H7 (cell line): ENCODE results near the gene ZCWPW1. TPM values are rescaled to one million over a fixed set of nuclear protein-coding genes. Genes with fewer than 3 reads are reported as not detected.
A peak's percentile ranks its signal among the peaks of the same experiment; 100 is the strongest.

Experiments
- DNase-seq: peaks from one replicate; pipeline ENCODE4 v3.0.0; 2012
- H3K27me3 ChIP-seq: 2 replicates; pipeline ENCODE4 v1.6.0; 2011; ENCODE audit warnings: mild to moderate bottlenecking, low read length; ENCODE audit not compliant: control insufficient read depth, insufficient read depth
- H3K36me3 ChIP-seq: replicated peaks from 2 replicates; pipeline ENCODE4 v1.5.1; 2011; ENCODE audit warnings: low read length; ENCODE audit not compliant: control insufficient read depth, insufficient read depth
- H3K4me3 ChIP-seq: 2 replicates; pipeline ENCODE4 v1.5.1; 2011; ENCODE audit warnings: low read depth, mild to moderate bottlenecking, control low read depth, low read length, moderate library complexity; ENCODE audit not compliant: insufficient read depth
- total RNA-seq: library from RNA; depleted of rRNA; stranded (reverse); fragments of >200 nt; shearing (Covaris generic); gene quantifications from 2 replicates; pipeline ENCODE4 v1.2.3, GENCODE V29; 2014

The ZCWPW1 gene
- total RNA-seq, 1 experiment from 2014 or later = 0.87 TPM

GRCh38 chr7:100411101-100411500 is 17.4 kb downstream of the ZCWPW1 start:
- H3K4me3 ChIP-seq = no peak overlapping the region
- DNase-seq = no peak
- peaks cover 2% of the 10 kb centered on the region; the same call in 1 of the 2 replicates for H3K27me3 ChIP-seq
- H3K36me3 ChIP-seq = no peaks in the 10 kb centered on the region

GRCh38 chr7:100407285-100408180 is 21.0 kb downstream of the ZCWPW1 start:
- peaks cover 2% of the 10 kb centered on the region; the same call in 1 of the 2 replicates for H3K27me3 ChIP-seq
- DNase-seq = peak; percentile 64
- H3K36me3 ChIP-seq = no peaks in the 10 kb centered on the region

GRCh38 chr7:100406767-100407166 is 21.7 kb downstream of the ZCWPW1 start:
- DNase-seq = no peak
- no peak overlapping the region for H3K4me3 ChIP-seq
- peaks cover 2% of the 10 kb centered on the region; the same call in 1 of the 2 replicates for H3K27me3 ChIP-seq
- no peaks in the 10 kb centered on the region for H3K36me3 ChIP-seq

More at GRCh38 chr7:100407285-100408180, 21.0 kb downstream of the ZCWPW1 start:
- no peak overlapping the region for H3K4me3 ChIP-seq

GRCh38 chr7:100402241-100402640 is 26.3 kb downstream of the ZCWPW1 start:
- no peak overlapping the region for H3K4me3 ChIP-seq
- no peaks in the 10 kb centered on the region; the same call in 1 of the 2 replicates for H3K27me3 ChIP-seq
- no peak for DNase-seq
- no peaks in the 10 kb centered on the region for H3K36me3 ChIP-seq

- no peaks in the 10 kb centered on the region; the same call in 1 of the 2 replicates for H3K27me3 ChIP-seq
- H3K4me3 ChIP-seq = no peak overlapping the region
- DNase-seq = no peak
- no peaks in the 10 kb centered on the region for H3K36me3 ChIP-seq
Measured at GRCh38 chr7:100401811-100402210, 26.7 kb downstream of the ZCWPW1 start.

- Histone ChIP-seq H3K36me3 (no peaks in the 10 kb centered on the region), H3K27me3 (no peaks in the 10 kb centered on the region; the same call in 1 of the 2 replicates), H3K4me3 (no peak overlapping the region)
- DNase-seq = peak; percentile 66
Measured at GRCh38 chr7:100400656-100401055, 27.8 kb downstream of the ZCWPW1 start.

GRCh38 chr7:100400041-100400440 is 28.5 kb downstream of the ZCWPW1 start:
- Histone ChIP-seq H3K27me3 (no peaks in the 10 kb centered on the region; the same call in 1 of the 2 replicates), H3K4me3 (no peak overlapping the region), H3K36me3 (no peaks in the 10 kb centered on the region)
- DNase-seq = no peak

- no peaks in the 10 kb centered on the region; the same call in 1 of the 2 replicates for H3K27me3 ChIP-seq
- no peak for DNase-seq
- no peak overlapping the region for H3K4me3 ChIP-seq
- H3K36me3 ChIP-seq = no peaks in the 10 kb centered on the region
Measured at GRCh38 chr7:100398239-100398638, 30.3 kb downstream of the ZCWPW1 start.

- Histone ChIP-seq H3K27me3 (no peaks in the 10 kb centered on the region; the same call in 1 of the 2 replicates), H3K36me3 (no peaks in the 10 kb centered on the region), H3K4me3 (no peak overlapping the region)
- peak; percentile 54 for DNase-seq
Measured at GRCh38 chr7:100397315-100398081, 31.0 kb downstream of the ZCWPW1 start.

- Histone ChIP-seq H3K36me3 (no peaks in the 10 kb centered on the region), H3K4me3 (no peak overlapping the region), H3K27me3 (no peaks in the 10 kb centered on the region; the same call in 1 of the 2 replicates)
- DNase-seq = no peak
Measured at GRCh38 chr7:100396421-100396982, 32.0 kb downstream of the ZCWPW1 start.

GRCh38 chr7:100394077-100394476 is 34.4 kb downstream of the ZCWPW1 start:
- Histone ChIP-seq H3K36me3 (no peaks in the 10 kb centered on the region), H3K4me3 (no peak overlapping the region)
- DNase-seq = no peak

GRCh38 chr7:100393233-100393905 is 35.1 kb downstream of the ZCWPW1 start:
- Histone ChIP-seq H3K27me3 (no peaks in the 10 kb centered on the region; the same call in 1 of the 2 replicates), H3K4me3 (no peak overlapping the region), H3K36me3 (no peaks in the 10 kb centered on the region)
- no peak for DNase-seq

More at GRCh38 chr7:100394077-100394476, 34.4 kb downstream of the ZCWPW1 start:
- H3K27me3 ChIP-seq = no peaks in the 10 kb centered on the region; the same call in 1 of the 2 replicates

- H3K4me3 ChIP-seq = no peak overlapping the region
- H3K27me3 ChIP-seq = no peaks in the 10 kb centered on the region; the same call in 1 of the 2 replicates
- H3K36me3 ChIP-seq = no peaks in the 10 kb centered on the region
- DNase-seq = no peak
Measured at GRCh38 chr7:100390286-100391009, 38.1 kb downstream of the ZCWPW1 start.
